Stimulated activated CD8-positive, alpha-beta memory T cell treated with anti-CD3 and anti-CD28 coated beads, Interleukin-15, amount 100 ng/mL, for 4 hours (primary cell): ENCODE results near the gene MRTO4.

Experiments used
- DNase-seq, 2 donors: peaks; one replicate each; pipeline ENCODE4 v3.0.0-alpha.2; 2020; ENCODE audit warnings: low read depth in 2 of 2

The MRTO4 gene

DNA sequence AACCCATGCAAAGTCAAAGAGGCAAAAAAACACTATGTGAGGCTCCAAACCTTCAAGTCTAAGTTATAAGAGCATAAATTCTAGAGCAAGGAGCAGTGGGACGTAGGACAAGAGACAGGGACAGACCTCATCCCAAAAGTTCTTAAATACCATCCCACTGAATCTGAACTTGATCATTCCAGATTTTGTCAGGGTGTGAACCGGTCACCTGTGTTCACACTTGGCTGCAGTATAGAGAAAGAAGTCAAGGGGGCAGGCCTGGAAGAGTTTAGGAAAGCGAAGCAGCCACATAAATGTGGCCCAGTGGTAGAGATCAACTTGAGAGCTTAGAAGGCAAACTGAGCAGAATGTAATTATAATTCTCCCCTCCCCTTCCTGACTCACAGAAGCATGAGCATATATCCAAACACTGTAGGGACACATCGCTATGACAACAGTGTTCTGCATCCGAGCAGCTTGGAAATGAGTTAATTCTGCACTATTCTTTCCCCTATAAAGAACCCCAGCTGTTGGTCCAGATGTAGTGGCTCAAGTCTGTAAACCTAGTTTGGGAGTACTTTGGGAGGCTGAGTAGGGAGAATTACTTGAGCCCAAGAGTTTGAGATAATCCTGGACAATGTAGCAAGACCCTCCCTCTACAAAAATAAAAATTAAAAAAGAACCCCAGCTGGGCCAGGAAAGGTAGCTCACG lies 57.7 kb downstream of the MRTO4 start:
- no peak for DNase-seq
